Measurements from ENCODE around the gene TH.

Gene TH

GRCh38 chr11:2135018-2135569, 36.5 kb downstream of the TH start:
- TF ChIP-seq ZFX (IDR thresholded peaks at IDR 0.05; ENCODE audit: borderline replicate concordance) (no peak), CTCF (IDR thresholded peaks at IDR 0.05) (no peak)
- H3K27ac ChIP-seq = no peak overlapping the region

- no peak overlapping the region for H3K27ac ChIP-seq
- no peak for TF ChIP-seq CTCF (IDR thresholded peaks at IDR 0.05)
- no peak for TF ChIP-seq ZFX (IDR thresholded peaks at IDR 0.05; ENCODE audit: borderline replicate concordance)
These were observed 37.3 kb downstream of the TH start for GRCh38 chr11:2134022-2135010.

GRCh38 chr11:2133241-2134021, 38.2 kb downstream of the TH start:
- TF ChIP-seq ZFX (IDR thresholded peaks at IDR 0.05; ENCODE audit: borderline replicate concordance) = no peak
- no peak for TF ChIP-seq CTCF (IDR thresholded peaks at IDR 0.05)
- H3K27ac ChIP-seq = no peak overlapping the region

- TF ChIP-seq CTCF (IDR thresholded peaks at IDR 0.05) (no peak), ZFX (IDR thresholded peaks at IDR 0.05; ENCODE audit: borderline replicate concordance) (no peak)
- H3K27ac ChIP-seq = no peak overlapping the region
These were observed 38.8 kb downstream of the TH start for GRCh38 chr11:2132874-2133240.

GRCh38 chr11:2132246-2132645, 39.4 kb downstream of the TH start:
- no peak overlapping the region for H3K27ac ChIP-seq

More at GRCh38 chr11:2132246-2132645, 39.4 kb downstream of the TH start:
- no peak for TF ChIP-seq ZFX (IDR thresholded peaks at IDR 0.05; ENCODE audit: borderline replicate concordance)
- TF ChIP-seq CTCF (IDR thresholded peaks at IDR 0.05) = no peak
